IgD-negative memory B cell (primary cell): Measurements from ENCODE around the gene NAGLU. TPM values are rescaled to one million over a fixed set of nuclear protein-coding genes. Genes with fewer than 3 reads are reported as not detected.
A peak's percentile ranks its signal among the peaks of the same experiment; 100 is the strongest.
"Not testable (repeated sequence)": the region's sequence is repeated elsewhere in the genome, so short reads cannot be mapped to it uniquely, and the experiment has no call there.

Source experiments
- H3K27ac Mint-ChIP-seq, 3 donors: one replicate each; pipeline ENCODE4 v1.8.0; 2020 to 2022; ENCODE audit warnings: mild to moderate bottlenecking in 3 of 3, mixed read lengths in 3 of 3, moderate library complexity in 1 of 3
- H3K27me3 Mint-ChIP-seq: one replicate; pipeline ENCODE4 v1.8.0; 2021; ENCODE audit warnings: mixed read lengths
- H3K36me3 Mint-ChIP-seq: one replicate; pipeline ENCODE4 v1.8.0; 2020; ENCODE audit warnings: mild to moderate bottlenecking, mixed read lengths
- H3K4me1 Mint-ChIP-seq, 3 donors: one replicate each; pipeline ENCODE4 v1.8.0; 2020 to 2022; ENCODE audit warnings: mixed read lengths in 3 of 3, mild to moderate bottlenecking in 1 of 3
- H3K4me3 Mint-ChIP-seq, 4 donors: one replicate each; pipeline ENCODE4 v1.8.0; 2020 to 2022; ENCODE audit warnings: mild to moderate bottlenecking in 4 of 4, mixed read lengths in 4 of 4, moderate library complexity in 3 of 4
- H3K9me3 Mint-ChIP-seq, 3 donors: one replicate each; pipeline ENCODE4 v1.8.0; 2020 to 2021; ENCODE audit warnings: mixed read lengths in 3 of 3, mild to moderate bottlenecking in 1 of 3
- polyA plus RNA-seq: library from polyadenylated mRNA; unstranded; fragments of 300-500 nt; fragmentation: Illumina TruSeq; gene quantifications from one replicate; pipeline ENCODE4 v1.2.3, GENCODE V29; 2021

The NAGLU gene
- polyA plus RNA-seq, 1 donor from 2014 or later = 14.4 TPM

- Mint-ChIP-seq H3K36me3 (no peaks in the 10 kb centered on the region), H3K4me3 (peak overlapping the region; percentile 82 to 97 (median 88)), H3K27ac (peak overlapping the region; percentile 15 to 83 (median 77)), H3K4me1 (peaks cover 23 to 29% (median 27%) of the 10 kb centered on the region in 3 donors), H3K9me3 (no peaks in the 10 kb centered on the region), H3K27me3 (peaks cover 2% of the 10 kb centered on the region)
Observed at GRCh38 chr17:42531455-42532354, 4.3 kb upstream of the NAGLU start.

- no peaks in the 10 kb centered on the region for H3K36me3 Mint-ChIP-seq
- H3K27me3 Mint-ChIP-seq = no peaks in the 10 kb centered on the region
- H3K27ac Mint-ChIP-seq = peak overlapping the region; percentile 81 to 97 (median 95)
- no peaks in the 10 kb centered on the region for H3K9me3 Mint-ChIP-seq
- peak overlapping the region; percentile 82 to 94 (median 88) for H3K4me3 Mint-ChIP-seq
- H3K4me1 Mint-ChIP-seq = peaks cover 24 to 28% (median 25%) of the 10 kb centered on the region in 3 donors
Observed at GRCh38 chr17:42535155-42536047, 640 bp upstream of the NAGLU start.

GRCh38 chr17:42536372-42537155 is 523 bp downstream of the NAGLU start:
- Mint-ChIP-seq H3K9me3 (no peaks in the 10 kb centered on the region), H3K4me1 (peaks cover 20 to 21% (median 21%) of the 10 kb centered on the region in 3 donors), H3K27me3 (no peaks in the 10 kb centered on the region), H3K4me3 (peak overlapping the region; percentile 86 to 94 (median 90)), H3K36me3 (no peaks in the 10 kb centered on the region), H3K27ac (peak overlapping the region in 2 of 3 donors; percentile 50 to 81)

- Mint-ChIP-seq H3K9me3 (no peaks in the 10 kb centered on the region), H3K4me3 (peak overlapping the region; percentile 86 to 94 (median 89)), H3K27me3 (no peaks in the 10 kb centered on the region), H3K27ac (peak overlapping the region in 2 of 3 donors; percentile 49 to 50), H3K36me3 (no peaks in the 10 kb centered on the region), H3K4me1 (peaks cover 16 to 18% (median 17%) of the 10 kb centered on the region in 3 donors)
Observed at GRCh38 chr17:42537156-42537805, 1.2 kb downstream of the NAGLU start.

GRCh38 chr17:42537826-42538451 is 1.9 kb downstream of the NAGLU start:
- Mint-ChIP-seq H3K36me3 (no peaks in the 10 kb centered on the region), H3K4me3 (peak overlapping the region; percentile 52 to 87 (median 64)), H3K27ac (peak overlapping the region in 1 of 3 donors; percentile 10), H3K27me3 (no peaks in the 10 kb centered on the region), H3K9me3 (no peaks in the 10 kb centered on the region), H3K4me1 (peaks cover 16 to 18% (median 17%) of the 10 kb centered on the region in 3 donors)

- Mint-ChIP-seq H3K27ac (no peak overlapping the region), H3K27me3 (no peaks in the 10 kb centered on the region), H3K4me1 (peaks cover 16 to 18% (median 17%) of the 10 kb centered on the region in 3 donors), H3K4me3 (peak overlapping the region in 1 of 4 donors; percentile 74), H3K9me3 (no peaks in the 10 kb centered on the region), H3K36me3 (no peaks in the 10 kb centered on the region)
Observed at GRCh38 chr17:42538482-42538881, 2.4 kb downstream of the NAGLU start.

GRCh38 chr17:42540558-42540957 is 4.5 kb downstream of the NAGLU start:
- H3K9me3 Mint-ChIP-seq, H3K27ac Mint-ChIP-seq, H3K36me3 Mint-ChIP-seq, H3K27me3 Mint-ChIP-seq: not testable (repeated sequence)
- Mint-ChIP-seq H3K4me3 (peak overlapping the region in 1 of 4 donors; percentile 69), H3K4me1 (peaks cover 12 to 14% (median 13%) of the 10 kb centered on the region in 3 donors)

GRCh38 chr17:42541041-42541833 is 5.2 kb downstream of the NAGLU start:
- H3K27me3 Mint-ChIP-seq = no peaks in the 10 kb centered on the region
- peak overlapping the region in 1 of 4 donors; percentile 69 for H3K4me3 Mint-ChIP-seq
- H3K27ac Mint-ChIP-seq = peak overlapping the region; percentile 48 to 86 (median 63)
- H3K9me3 Mint-ChIP-seq = no peaks in the 10 kb centered on the region
- H3K4me1 Mint-ChIP-seq = peaks cover 9 to 11% (median 10%) of the 10 kb centered on the region in 3 donors
- H3K36me3 Mint-ChIP-seq = no peaks in the 10 kb centered on the region

GRCh38 chr17:42543190-42544079 is 7.4 kb downstream of the NAGLU start:
- H3K4me1 Mint-ChIP-seq = peaks cover 0 to 4% (median 0%) of the 10 kb centered on the region in 3 donors
- H3K4me3 Mint-ChIP-seq = no peak overlapping the region
- no peaks in the 10 kb centered on the region for H3K9me3 Mint-ChIP-seq
- no peaks in the 10 kb centered on the region for H3K27me3 Mint-ChIP-seq
- H3K36me3 Mint-ChIP-seq = no peaks in the 10 kb centered on the region
- H3K27ac Mint-ChIP-seq = peak overlapping the region in 1 of 3 donors; percentile 57

- no peaks in the 10 kb centered on the region for H3K27me3 Mint-ChIP-seq
- peaks cover 4 to 9% (median 4%) of the 10 kb centered on the region in 3 donors for H3K4me1 Mint-ChIP-seq
- peak overlapping the region in 1 of 4 donors; percentile 12 for H3K4me3 Mint-ChIP-seq
- peak overlapping the region in 1 of 3 donors; percentile 14 for H3K27ac Mint-ChIP-seq
- H3K9me3 Mint-ChIP-seq = no peaks in the 10 kb centered on the region
- H3K36me3 Mint-ChIP-seq = no peaks in the 10 kb centered on the region
Observed at GRCh38 chr17:42544874-42545283, 8.8 kb downstream of the NAGLU start.

GRCh38 chr17:42545755-42546505 is 9.9 kb downstream of the NAGLU start:
- not testable (repeated sequence) for H3K4me3 Mint-ChIP-seq, H3K27ac Mint-ChIP-seq, H3K4me1 Mint-ChIP-seq, H3K9me3 Mint-ChIP-seq, H3K36me3 Mint-ChIP-seq, H3K27me3 Mint-ChIP-seq
